ENCODE measurements around the gene CAMK2B.

CAMK2B gene

GRCh38 chr7:44321796-44322195, 3.6 kb downstream of the CAMK2B start:
- H3F3A ChIP-seq (ENCODE audit: control insufficient read depth, insufficient read depth): no peaks in the 10 kb centered on the region
- no peak overlapping the region for H3K27ac ChIP-seq (ENCODE audit: low read depth, low read length)

GRCh38 chr7:44320794-44321371, 4.5 kb downstream of the CAMK2B start:
- Histone ChIP-seq H3K27ac (ENCODE audit: low read depth, low read length) (no peak overlapping the region), H3K9me2 (replicated peaks; ENCODE audit: control insufficient read depth, low read length) (no peaks in the 10 kb centered on the region), H3K4me3 (ENCODE audit: low read length) (no peak overlapping the region), H3K4me1 (ENCODE audit: control insufficient read depth, low read length) (no peaks in the 10 kb centered on the region), H3K9me3 (ENCODE audit: control insufficient read depth, insufficient read depth, low read length) (no peaks in the 10 kb centered on the region), H3K36me3 (ENCODE audit: control insufficient read depth, low read length) (no peaks in the 10 kb centered on the region), H4K20me1 (ENCODE audit: control insufficient read depth, insufficient read depth, low read depth, low read length) (no peaks in the 10 kb centered on the region), H3F3A (ENCODE audit: control insufficient read depth, insufficient read depth) (no peaks in the 10 kb centered on the region), H3K79me2 (ENCODE audit: control insufficient read depth, low read length) (no peaks in the 10 kb centered on the region), H3K4me2 (ENCODE audit: low read length) (no peak overlapping the region), H3K27me3 (ENCODE audit: control insufficient read depth, low read length) (peaks cover 41% of the 10 kb centered on the region)
- TF ChIP-seq EZH2phosphoT487 (IDR thresholded peaks at IDR 0.05; ENCODE audit: borderline replicate concordance, low read length) (no peak), CTCF (IDR thresholded peaks at IDR 0.05; ENCODE audit: low read depth, low read length, poor library complexity, severe bottlenecking) (no peak)

More at GRCh38 chr7:44321796-44322195, 3.6 kb downstream of the CAMK2B start:
- no peaks in the 10 kb centered on the region for H3K9me3 ChIP-seq (ENCODE audit: control insufficient read depth, insufficient read depth, low read length)
- H3K27me3 ChIP-seq (ENCODE audit: control insufficient read depth, low read length): peaks cover 44% of the 10 kb centered on the region
- no peak overlapping the region for H3K4me3 ChIP-seq (ENCODE audit: low read length)
- no peaks in the 10 kb centered on the region for H4K20me1 ChIP-seq (ENCODE audit: control insufficient read depth, insufficient read depth, low read depth, low read length)
- no peaks in the 10 kb centered on the region for H3K4me1 ChIP-seq (ENCODE audit: control insufficient read depth, low read length)
- H3K79me2 ChIP-seq (ENCODE audit: control insufficient read depth, low read length): no peaks in the 10 kb centered on the region
- no peak overlapping the region for H3K4me2 ChIP-seq (ENCODE audit: low read length)
- TF ChIP-seq CTCF (IDR thresholded peaks at IDR 0.05; ENCODE audit: low read depth, low read length, poor library complexity, severe bottlenecking): no peak
- TF ChIP-seq EZH2phosphoT487 (IDR thresholded peaks at IDR 0.05; ENCODE audit: borderline replicate concordance, low read length): no peak
- no peaks in the 10 kb centered on the region for H3K36me3 ChIP-seq (ENCODE audit: control insufficient read depth, low read length)
- H3K9me2 ChIP-seq (replicated peaks; ENCODE audit: control insufficient read depth, low read length): no peaks in the 10 kb centered on the region

GRCh38 chr7:44320141-44320540, 5.3 kb downstream of the CAMK2B start:
- no peaks in the 10 kb centered on the region for H3K79me2 ChIP-seq (ENCODE audit: control insufficient read depth, low read length)
- H3K4me1 ChIP-seq (ENCODE audit: control insufficient read depth, low read length): no peaks in the 10 kb centered on the region
- no peak overlapping the region for H3K4me3 ChIP-seq (ENCODE audit: low read length)
- no peak for TF ChIP-seq EZH2phosphoT487 (IDR thresholded peaks at IDR 0.05; ENCODE audit: borderline replicate concordance, low read length)
- no peaks in the 10 kb centered on the region for H3K9me3 ChIP-seq (ENCODE audit: control insufficient read depth, insufficient read depth, low read length)
- H3K9me2 ChIP-seq (replicated peaks; ENCODE audit: control insufficient read depth, low read length): no peaks in the 10 kb centered on the region
- no peaks in the 10 kb centered on the region for H3K36me3 ChIP-seq (ENCODE audit: control insufficient read depth, low read length)
- no peak overlapping the region for H3K27ac ChIP-seq (ENCODE audit: low read depth, low read length)
- H4K20me1 ChIP-seq (ENCODE audit: control insufficient read depth, insufficient read depth, low read depth, low read length): no peaks in the 10 kb centered on the region
- no peaks in the 10 kb centered on the region for H3F3A ChIP-seq (ENCODE audit: control insufficient read depth, insufficient read depth)
- peaks cover 42% of the 10 kb centered on the region for H3K27me3 ChIP-seq (ENCODE audit: control insufficient read depth, low read length)
- H3K4me2 ChIP-seq (ENCODE audit: low read length): no peak overlapping the region

GRCh38 chr7:44318332-44318731, 7.1 kb downstream of the CAMK2B start:
- Histone ChIP-seq H3F3A (ENCODE audit: control insufficient read depth, insufficient read depth) (no peaks in the 10 kb centered on the region), H4K20me1 (ENCODE audit: control insufficient read depth, insufficient read depth, low read depth, low read length) (no peaks in the 10 kb centered on the region), H3K27me3 (ENCODE audit: control insufficient read depth, low read length) (peaks cover 29% of the 10 kb centered on the region), H3K9me3 (ENCODE audit: control insufficient read depth, insufficient read depth, low read length) (no peaks in the 10 kb centered on the region), H3K4me1 (ENCODE audit: control insufficient read depth, low read length) (no peaks in the 10 kb centered on the region), H3K4me3 (ENCODE audit: low read length) (no peak overlapping the region), H3K9me2 (replicated peaks; ENCODE audit: control insufficient read depth, low read length) (no peaks in the 10 kb centered on the region), H3K79me2 (ENCODE audit: control insufficient read depth, low read length) (no peaks in the 10 kb centered on the region), H3K4me2 (ENCODE audit: low read length) (no peak overlapping the region), H3K36me3 (ENCODE audit: control insufficient read depth, low read length) (no peaks in the 10 kb centered on the region), H3K27ac (ENCODE audit: low read depth, low read length) (no peak overlapping the region)
- no peak for TF ChIP-seq CTCF (IDR thresholded peaks at IDR 0.05; ENCODE audit: low read depth, low read length, poor library complexity, severe bottlenecking)
- no peak for TF ChIP-seq EZH2phosphoT487 (IDR thresholded peaks at IDR 0.05; ENCODE audit: borderline replicate concordance, low read length)
